Measurements from ENCODE around the gene WDR4.

DNA sequence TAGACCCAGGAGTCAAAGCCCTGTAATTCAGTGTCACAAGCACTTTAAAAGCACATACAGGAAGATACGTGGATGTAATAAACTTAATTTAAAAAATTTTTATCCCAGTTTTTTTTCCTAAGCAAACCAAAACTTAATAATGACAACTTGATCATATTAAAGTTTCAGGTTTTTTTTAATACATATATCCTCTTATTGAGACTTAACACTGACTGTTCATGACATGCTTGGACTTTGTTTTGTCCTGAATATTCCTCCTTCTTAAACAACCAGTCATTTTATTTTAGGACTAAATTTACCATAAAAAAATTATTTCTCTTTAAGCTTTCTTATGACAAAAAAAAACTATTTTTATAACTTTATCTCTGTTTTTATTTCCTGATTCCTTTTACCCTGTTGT is 64.1 kb downstream of the WDR4 start:
- TF ChIP-seq, protein P1, sequence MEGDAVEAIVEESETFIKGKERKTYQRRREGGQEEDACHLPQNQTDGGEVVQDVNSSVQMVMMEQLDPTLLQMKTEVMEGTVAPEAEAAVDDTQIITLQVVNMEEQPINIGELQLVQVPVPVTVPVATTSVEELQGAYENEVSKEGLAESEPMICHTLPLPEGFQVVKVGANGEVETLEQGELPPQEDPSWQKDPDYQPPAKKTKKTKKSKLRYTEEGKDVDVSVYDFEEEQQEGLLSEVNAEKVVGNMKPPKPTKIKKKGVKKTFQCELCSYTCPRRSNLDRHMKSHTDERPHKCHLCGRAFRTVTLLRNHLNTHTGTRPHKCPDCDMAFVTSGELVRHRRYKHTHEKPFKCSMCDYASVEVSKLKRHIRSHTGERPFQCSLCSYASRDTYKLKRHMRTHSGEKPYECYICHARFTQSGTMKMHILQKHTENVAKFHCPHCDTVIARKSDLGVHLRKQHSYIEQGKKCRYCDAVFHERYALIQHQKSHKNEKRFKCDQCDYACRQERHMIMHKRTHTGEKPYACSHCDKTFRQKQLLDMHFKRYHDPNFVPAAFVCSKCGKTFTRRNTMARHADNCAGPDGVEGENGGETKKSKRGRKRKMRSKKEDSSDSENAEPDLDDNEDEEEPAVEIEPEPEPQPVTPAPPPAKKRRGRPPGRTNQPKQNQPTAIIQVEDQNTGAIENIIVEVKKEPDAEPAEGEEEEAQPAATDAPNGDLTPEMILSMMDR (IDR thresholded peaks at IDR 0.05): no peak
- no peak for TF ChIP-seq POLR2A (IDR thresholded peaks at IDR 0.05)
